HG02938 (cell line): Measurements from ENCODE around the gene GTF3C6.
"Not testable (repeated sequence)": the region's sequence is repeated elsewhere in the genome, so short reads cannot be mapped to it uniquely, and the experiment has no call there.

Experiments
- ATAC-seq: cut with Tn5 transposase; IDR thresholded peaks from one replicate; pipeline ENCODE4 v1.9.1; 2021; ENCODE audit warnings: mild to moderate bottlenecking, moderate library complexity; ENCODE audit not compliant: unreplicated experiment

The GTF3C6 gene, protein sequence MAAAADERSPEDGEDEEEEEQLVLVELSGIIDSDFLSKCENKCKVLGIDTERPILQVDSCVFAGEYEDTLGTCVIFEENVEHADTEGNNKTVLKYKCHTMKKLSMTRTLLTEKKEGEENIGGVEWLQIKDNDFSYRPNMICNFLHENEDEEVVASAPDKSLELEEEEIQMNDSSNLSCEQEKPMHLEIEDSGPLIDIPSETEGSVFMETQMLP

GRCh38 chr6:110958329-110959192 lies at the start of gene GTF3C6:
TSS of gene GTF3C6 (plus strand) at chr6:110958706. CDS start at chr6:110958770, 64 bp downstream.
- ATAC-seq: peak; percentile 92

- ATAC-seq: no peak
These were observed 27.7 kb upstream of the GTF3C6 start for GRCh38 chr6:110930781-110931180.

GRCh38 chr6:110933912-110934311 lies 24.6 kb upstream of the GTF3C6 start:
- no peak for ATAC-seq

GRCh38 chr6:110934381-110934898 lies 24.1 kb upstream of the GTF3C6 start:
- ATAC-seq: no peak

DNA sequence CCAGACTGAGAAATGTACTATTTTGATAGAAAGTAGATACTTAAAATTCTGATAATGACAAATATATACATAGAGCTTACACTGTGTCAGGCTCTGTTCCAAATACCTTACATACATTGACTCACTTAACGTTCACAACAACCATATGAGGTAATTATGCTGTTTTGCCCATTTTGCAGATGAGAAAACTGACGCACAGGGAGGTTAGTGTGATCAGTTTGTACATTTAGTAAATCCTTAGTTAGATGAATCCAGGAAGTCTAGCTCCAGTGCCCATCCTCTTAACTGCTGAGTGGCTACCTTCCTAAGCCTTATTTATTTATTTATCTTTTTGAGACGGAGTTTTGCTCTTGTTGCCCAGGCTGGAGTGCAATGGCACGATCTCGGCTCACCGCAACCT lies 23.3 kb upstream of the GTF3C6 start:
- ATAC-seq: no peak

DNA sequence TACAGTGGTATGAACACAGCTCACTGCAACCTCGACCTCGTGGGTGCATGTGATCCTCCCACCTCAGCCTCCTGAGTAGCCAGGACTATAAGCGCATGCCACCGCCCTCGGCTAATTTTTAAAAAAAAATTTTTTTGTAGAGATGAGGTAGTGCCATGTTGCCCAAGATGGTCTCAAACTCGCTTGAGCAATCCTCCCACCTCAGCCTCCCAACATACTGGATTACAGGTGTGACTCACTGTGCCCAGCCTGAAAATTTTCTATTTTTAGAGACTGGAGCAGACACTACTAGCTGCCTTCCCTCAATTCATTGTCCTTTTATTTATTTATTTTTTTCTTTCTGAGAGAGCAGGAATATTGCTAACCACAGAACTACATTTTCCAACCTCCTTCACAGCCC lies 20.3 kb upstream of the GTF3C6 start:
- no peak for ATAC-seq

DNA sequence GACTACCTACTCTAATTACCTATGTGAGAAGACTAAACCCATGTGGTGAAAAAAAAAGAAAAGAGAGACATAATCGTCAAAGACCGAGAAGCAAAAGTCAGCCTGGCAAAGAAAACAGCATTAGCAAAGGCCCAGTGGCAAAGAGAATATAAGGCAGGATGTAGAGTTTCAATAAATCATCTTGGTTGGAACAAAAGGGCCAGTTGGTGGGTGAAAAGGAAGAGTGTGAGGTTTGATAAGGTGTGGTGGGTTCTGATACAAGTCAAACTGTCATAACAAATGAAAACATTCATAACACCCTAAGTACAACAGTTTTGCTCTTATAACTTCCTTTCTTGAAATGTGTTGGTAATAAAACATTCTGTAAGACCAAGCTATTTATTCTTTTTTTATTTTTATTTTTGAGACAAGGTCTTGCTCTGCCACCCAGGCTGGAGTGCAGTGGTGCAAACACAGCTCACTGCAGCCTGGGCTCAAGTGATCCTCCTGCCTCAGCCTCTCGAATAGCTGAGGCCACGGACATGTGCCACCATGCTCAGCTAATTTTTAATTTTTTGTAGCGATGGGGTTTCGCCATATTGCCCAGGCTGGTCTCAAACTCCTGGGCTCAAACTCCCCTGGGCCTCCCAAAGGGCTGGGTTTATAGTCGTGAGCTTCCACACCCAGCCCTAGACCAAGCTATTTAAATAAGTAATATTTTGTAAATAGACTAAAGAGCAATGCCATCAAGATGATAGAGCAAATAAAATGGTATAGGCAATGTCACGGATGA lies 18.9 kb upstream of the GTF3C6 start:
- no peak for ATAC-seq

DNA sequence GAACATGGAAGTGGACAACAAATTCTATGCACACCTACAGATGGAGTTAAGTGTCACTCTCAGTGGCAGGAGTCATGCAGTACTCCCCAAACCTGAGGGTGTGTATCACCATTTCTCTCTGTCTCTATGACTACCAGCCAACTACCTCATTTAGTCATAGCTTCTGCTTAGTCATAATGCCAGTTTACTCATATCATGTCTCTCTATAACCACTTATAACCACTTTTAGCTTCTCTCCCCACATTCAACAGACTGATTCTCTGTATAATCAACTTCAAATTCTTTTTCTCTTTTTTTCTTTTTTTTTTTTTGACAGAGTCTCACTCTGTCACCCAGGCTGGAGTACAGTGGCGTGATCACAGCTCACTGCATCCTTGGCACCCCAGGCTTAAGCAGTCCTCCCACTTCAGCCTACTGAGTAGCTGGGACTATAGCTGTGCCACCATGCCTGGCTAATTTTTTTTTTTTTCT lies 13.8 kb upstream of the GTF3C6 start:
- ATAC-seq: peak; percentile 100

DNA sequence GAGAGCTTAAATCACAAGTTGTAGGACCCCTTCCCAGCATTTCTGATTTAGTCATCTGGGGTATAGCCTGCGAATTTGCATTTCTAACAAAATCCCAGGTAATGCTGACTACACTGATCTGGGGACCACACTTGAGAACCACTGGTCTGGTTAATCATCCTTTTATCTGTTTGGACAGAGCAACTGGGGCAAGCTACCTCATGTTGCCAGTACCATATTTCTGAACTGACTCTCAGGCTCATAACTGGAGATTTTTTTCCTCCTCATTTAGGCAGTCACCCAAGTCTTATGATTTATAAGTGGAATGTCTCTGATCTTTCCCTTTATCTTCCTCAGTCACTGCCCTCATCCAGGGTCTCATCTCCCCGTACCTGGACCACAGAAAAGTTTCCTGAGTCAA lies 12.0 kb upstream of the GTF3C6 start:
- no peak for ATAC-seq

DNA sequence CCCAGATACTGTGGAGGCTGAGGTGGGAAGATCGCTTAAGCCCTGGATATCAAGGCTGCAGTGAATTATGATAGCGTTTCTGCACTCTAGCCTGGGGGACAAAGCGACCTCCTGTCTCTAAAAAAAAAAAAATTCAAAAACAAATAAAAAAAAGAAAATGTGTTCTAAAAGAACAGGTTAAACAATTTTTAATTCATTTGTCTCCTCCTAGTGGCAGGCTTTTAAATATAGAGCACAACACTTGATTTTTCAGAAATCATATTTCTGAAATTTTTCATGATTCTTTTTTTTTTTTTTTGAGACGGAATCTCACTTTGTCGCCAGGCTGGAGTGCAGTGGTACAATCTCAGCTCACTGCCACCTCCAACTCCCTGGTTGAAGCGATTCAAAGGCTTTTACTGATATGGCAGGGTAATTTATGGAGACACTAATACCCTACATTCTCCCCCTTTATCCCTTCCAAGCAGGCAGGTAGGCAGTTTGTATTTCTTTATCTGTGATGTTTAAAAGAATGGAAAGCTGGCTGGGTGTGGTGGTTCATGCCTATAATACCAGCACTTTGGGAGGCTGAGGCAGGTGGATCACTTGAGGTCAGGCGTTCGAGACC lies 8.7 kb upstream of the GTF3C6 start:
- ATAC-seq: no peak

GRCh38 chr6:110950440-110950839 lies 8.1 kb upstream of the GTF3C6 start:
- no peak for ATAC-seq

DNA sequence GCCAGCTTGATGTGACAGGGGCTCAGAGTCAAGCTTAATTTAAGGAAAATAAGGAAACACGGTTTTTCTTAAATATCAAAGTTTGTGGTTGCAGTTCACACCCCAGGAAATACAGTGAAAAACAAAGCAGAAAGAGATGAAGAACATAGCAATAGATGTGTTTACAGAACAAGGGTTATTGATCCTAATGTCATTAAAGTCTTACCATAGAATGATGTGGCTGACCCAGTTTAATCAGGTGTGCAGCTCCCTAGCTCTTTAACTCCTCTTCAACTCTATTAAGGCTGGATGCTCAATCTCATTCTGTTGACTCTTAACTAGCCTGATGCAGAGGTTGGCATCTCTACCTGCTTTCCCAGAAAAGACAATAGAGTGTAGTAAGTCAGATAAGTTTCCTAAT lies 7.5 kb upstream of the GTF3C6 start:
- no peak for ATAC-seq

DNA sequence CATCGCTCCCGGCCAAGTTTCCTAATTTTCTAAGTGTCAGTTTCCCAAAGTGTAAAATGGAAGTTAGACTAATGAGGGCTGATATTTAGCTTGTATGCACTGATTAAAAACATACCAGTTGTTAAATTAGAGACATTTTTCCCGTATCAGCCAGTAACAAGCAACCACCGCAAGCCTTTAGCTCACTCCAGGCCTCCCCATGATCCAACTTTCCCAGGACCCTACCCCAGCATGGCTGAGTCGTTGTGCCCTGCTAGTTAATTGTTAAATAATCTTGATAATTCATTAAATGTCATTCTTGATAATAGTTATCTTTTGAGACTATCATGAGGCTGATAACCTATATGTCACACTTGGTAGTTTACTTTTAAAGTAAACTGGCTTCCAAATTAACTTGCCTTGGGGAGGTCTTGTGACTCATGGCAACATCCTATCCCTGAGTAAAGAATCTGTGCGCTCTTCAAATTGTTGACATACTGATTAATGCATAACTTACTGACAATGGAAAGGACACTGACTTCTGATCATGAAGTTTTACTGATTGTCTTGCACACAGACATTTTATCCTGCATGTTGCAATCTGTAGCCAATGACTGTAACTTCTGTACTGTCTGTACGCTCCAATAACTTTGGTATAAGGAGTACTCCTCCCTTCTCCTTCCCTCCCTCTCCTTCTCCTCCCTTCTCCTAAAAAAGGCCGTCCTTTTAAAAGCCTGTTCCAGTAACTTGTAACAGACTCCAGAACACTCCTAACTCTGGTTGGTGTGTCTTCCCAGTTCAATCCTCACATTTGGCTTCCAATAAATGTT lies 6.3 kb upstream of the GTF3C6 start:
- ATAC-seq: no peak

- no peak for ATAC-seq
These were observed 4.7 kb upstream of the GTF3C6 start for GRCh38 chr6:110953633-110954303.

GRCh38 chr6:110960014-110960390 lies 1.5 kb downstream of the GTF3C6 start:
- no peak for ATAC-seq

DNA sequence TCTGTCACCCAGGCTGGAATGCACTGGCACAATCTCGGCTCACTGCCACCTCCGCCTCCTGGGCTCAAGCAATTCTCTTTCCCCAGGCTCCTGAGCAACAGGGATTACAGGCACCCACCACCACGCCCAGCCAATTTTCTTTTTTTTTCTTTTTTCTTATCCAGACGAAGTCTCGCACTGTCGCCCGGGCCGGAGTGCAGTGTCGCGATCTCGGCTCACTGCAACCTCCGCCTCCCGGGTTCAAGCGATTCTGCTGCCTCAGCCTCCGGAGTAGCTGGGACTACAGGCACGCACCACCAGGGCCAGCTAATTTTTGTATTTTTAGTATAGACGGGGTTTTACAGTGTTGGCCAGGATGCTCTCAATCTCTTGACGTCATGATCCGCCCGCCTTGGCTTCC lies 4.1 kb downstream of the GTF3C6 start:
- not testable (repeated sequence) for ATAC-seq

- no peak for ATAC-seq
These were observed 7.2 kb downstream of the GTF3C6 start for GRCh38 chr6:110965629-110966229.

GRCh38 chr6:110968661-110969060 lies 10.2 kb downstream of the GTF3C6 start:
- ATAC-seq: not testable (repeated sequence)

DNA sequence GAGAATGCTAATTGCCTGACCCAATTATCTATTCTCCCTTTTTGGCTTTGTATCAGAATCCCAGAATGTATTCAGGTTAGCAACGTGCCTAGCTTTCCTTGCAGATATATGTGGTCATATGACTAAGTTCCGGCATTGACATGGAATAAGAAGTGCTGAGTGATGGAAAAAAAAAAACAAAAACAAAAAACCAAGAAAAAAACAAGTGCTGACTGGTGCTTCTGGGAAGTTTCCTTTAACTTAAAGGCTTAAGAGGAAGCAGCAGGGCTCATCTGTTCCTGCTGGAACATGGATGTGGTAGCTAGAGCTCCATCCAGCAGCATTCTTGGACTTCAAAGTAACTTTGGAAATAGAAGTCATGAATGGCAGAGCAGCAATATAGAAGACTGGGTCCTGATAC lies 13.0 kb downstream of the GTF3C6 start:
- ATAC-seq: no peak
